Stomach (tissue), 4 donors: ENCODE measurements around the gene NCKAP5.

Experiments
- POLR2AphosphoS5 ChIP-seq, 3 donors: sonication (generic); formaldehyde crosslinking; IDR thresholded peaks; one replicate each; pipeline ENCODE4 v1.6.1; 2016; ENCODE audit warnings: antibody characterized with exemption in 3 of 3
- TF ChIP-seq, protein P1 (sequence below), 7 experiments: fragments of 450-650 bp in 4 of 7; fragments of 200-600 bp in 3 of 7; sonication (generic) in 3 of 7; IDR thresholded peaks; one replicate each; pipeline ENCODE4 v1.5.1; 2016 to 2019; ENCODE audit warnings: antibody characterized with exemption in 7 of 7, control low read depth in 2 of 7, mild to moderate bottlenecking in 1 of 7

DNA sequence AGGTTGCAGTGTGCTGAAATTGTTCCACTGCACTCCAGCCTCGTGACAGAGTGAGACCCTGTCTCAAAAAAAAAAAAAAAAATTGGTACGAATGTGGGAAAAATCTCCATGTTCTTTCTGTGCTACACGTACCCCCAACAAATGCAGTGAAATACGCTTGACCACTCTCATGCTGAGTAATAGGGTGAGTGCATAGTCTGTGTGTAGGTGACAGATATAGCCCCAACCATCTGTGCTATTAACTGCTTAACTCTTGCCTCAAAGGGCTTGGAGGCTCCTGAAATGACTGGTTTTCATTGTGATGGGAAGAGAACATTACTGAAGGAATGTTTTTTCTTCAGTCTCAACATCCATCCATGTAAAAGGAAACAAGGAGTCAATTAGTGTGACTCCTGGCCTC is 913.9 kb downstream of the NCKAP5 start:
- TF ChIP-seq, protein P1, sequence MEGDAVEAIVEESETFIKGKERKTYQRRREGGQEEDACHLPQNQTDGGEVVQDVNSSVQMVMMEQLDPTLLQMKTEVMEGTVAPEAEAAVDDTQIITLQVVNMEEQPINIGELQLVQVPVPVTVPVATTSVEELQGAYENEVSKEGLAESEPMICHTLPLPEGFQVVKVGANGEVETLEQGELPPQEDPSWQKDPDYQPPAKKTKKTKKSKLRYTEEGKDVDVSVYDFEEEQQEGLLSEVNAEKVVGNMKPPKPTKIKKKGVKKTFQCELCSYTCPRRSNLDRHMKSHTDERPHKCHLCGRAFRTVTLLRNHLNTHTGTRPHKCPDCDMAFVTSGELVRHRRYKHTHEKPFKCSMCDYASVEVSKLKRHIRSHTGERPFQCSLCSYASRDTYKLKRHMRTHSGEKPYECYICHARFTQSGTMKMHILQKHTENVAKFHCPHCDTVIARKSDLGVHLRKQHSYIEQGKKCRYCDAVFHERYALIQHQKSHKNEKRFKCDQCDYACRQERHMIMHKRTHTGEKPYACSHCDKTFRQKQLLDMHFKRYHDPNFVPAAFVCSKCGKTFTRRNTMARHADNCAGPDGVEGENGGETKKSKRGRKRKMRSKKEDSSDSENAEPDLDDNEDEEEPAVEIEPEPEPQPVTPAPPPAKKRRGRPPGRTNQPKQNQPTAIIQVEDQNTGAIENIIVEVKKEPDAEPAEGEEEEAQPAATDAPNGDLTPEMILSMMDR (IDR thresholded peaks at IDR 0.05): no peak
- TF ChIP-seq POLR2AphosphoS5 (IDR thresholded peaks at IDR 0.05): no peak
